PC-9 (cell line): ENCODE measurements around the gene SIRT1. TPM values are rescaled to one million over a fixed set of nuclear protein-coding genes. Genes with fewer than 3 reads are reported as not detected.
"Not testable (repeated sequence)": the region's sequence is repeated elsewhere in the genome, so short reads cannot be mapped to it uniquely, and the experiment has no call there.

Experiments used
- Bru-seq: library from RNA; stranded (reverse); fragments of 400-500 nt; gene quantifications from one replicate; lab custom pipeline; 2021; lab: Mats Ljungman, UMichigan
- BruChase-seq, 2 experiments: library from RNA; stranded (reverse); fragments of 400-500 nt; gene quantifications; one replicate each; lab custom pipeline; 2021; lab: Mats Ljungman, UMichigan
- BruUV-seq: library from RNA; stranded (reverse); fragments of 400-500 nt; replicated peaks from 2 replicates; lab custom pipeline; 2021; lab: Mats Ljungman, UMichigan
- CTCF ChIA-PET: fragments of 300-600 bp; sonication (Branson Sonifier 250); formaldehyde crosslinking; loops from one replicate; lab custom pipeline; 2022; ENCODE audit warnings: antibody characterized with exemption; lab: Charles Lee
- POLR2A ChIA-PET: fragments of 300-600 bp; sonication (Branson Sonifier 250); formaldehyde crosslinking; loops from one replicate; lab custom pipeline; 2022; ENCODE audit warnings: antibody characterized with exemption; ENCODE audit not compliant: unreplicated experiment; lab: Charles Lee
- DNase-seq, 2 experiments: peaks; one replicate each; pipeline versions ENCODE4 v3.0.0 to v3.0.0-alpha.2; 2015 to 2022; ENCODE audit warnings: mixed read lengths in 1 of 2
- H2AFZ ChIP-seq: fragments of 200-600 bp; sonication (generic); 2 replicates; pipeline ENCODE4 v1.8.1; 2017; ENCODE audit warnings: antibody characterized with exemption
- H3F3A ChIP-seq: fragments of 200-600 bp; sonication (generic); 2 replicates; pipeline ENCODE4 v1.8.1; 2017; ENCODE audit warnings: antibody characterized with exemption, mild to moderate bottlenecking, low read depth; ENCODE audit not compliant: insufficient read depth
- H3K27ac ChIP-seq: fragments of 200-600 bp; sonication (generic); 2 replicates; pipeline ENCODE4 v1.6.1; 2016; ENCODE audit warnings: mixed run types
- H3K27me3 ChIP-seq: fragments of 200-600 bp; sonication (generic); 2 replicates; pipeline ENCODE4 v1.6.1; 2016; ENCODE audit warnings: low read depth, mixed run types; ENCODE audit not compliant: insufficient read depth
- H3K36me3 ChIP-seq: fragments of 200-600 bp; sonication (generic); 2 replicates; pipeline ENCODE4 v1.6.1; 2016; ENCODE audit warnings: low read depth, mixed run types
- H3K4me1 ChIP-seq: fragments of 200-600 bp; sonication (generic); replicated peaks from 2 replicates; pipeline ENCODE4 v1.6.1; 2016; ENCODE audit warnings: mixed run types; ENCODE audit not compliant: insufficient read depth
- H3K4me2 ChIP-seq: fragments of 200-600 bp; sonication (generic); 2 replicates; pipeline ENCODE4 v1.6.1; 2017; ENCODE audit warnings: mixed run types
- H3K4me3 ChIP-seq: fragments of 200-600 bp; sonication (generic); 2 replicates; pipeline ENCODE4 v1.6.1; 2016; ENCODE audit warnings: mixed run types
- H3K79me2 ChIP-seq: fragments of 200-600 bp; sonication (generic); 2 replicates; pipeline ENCODE4 v1.6.1; 2017; ENCODE audit warnings: low read depth, mixed run types
- H3K9me2 ChIP-seq: fragments of 200-600 bp; sonication (generic); 2 replicates; pipeline ENCODE4 v1.8.1; 2017; ENCODE audit warnings: mild to moderate bottlenecking; ENCODE audit not compliant: insufficient read depth
- H3K9me3 ChIP-seq: fragments of 200-600 bp; sonication (generic); 2 replicates; pipeline ENCODE4 v1.8.1; 2016; ENCODE audit warnings: low read depth; ENCODE audit not compliant: insufficient read depth
- H4K20me1 ChIP-seq: fragments of 200-600 bp; sonication (generic); 2 replicates; pipeline ENCODE4 v1.8.1; 2017; ENCODE audit not compliant: insufficient read depth
- CTCF ChIP-seq: fragments of 200-600 bp; sonication (generic); conservative IDR thresholded peaks from 2 replicates; pipeline ENCODE4 v1.6.1; 2017; ENCODE audit warnings: mixed run types, antibody characterized with exemption, mild to moderate bottlenecking, moderate library complexity
- EZH2 ChIP-seq: fragments of 200-600 bp; sonication (generic); IDR thresholded peaks from 2 replicates; pipeline ENCODE4 v1.8.0; 2017; ENCODE audit warnings: antibody characterized with exemption, low read depth
- intact Hi-C: fragments of 100-400 bp; cut with micrococcal nuclease; formaldehyde crosslinking; loops from one replicate; pipeline ENCODE4 v1.10.0; 2022; ENCODE audit not compliant: unreplicated experiment
- long read RNA-seq: library from polyadenylated mRNA; stranded (forward); transcript quantifications from one replicate; pipeline ENCODE4 v2.0.0, GENCODE V29; 2022
- total RNA-seq: library from RNA; stranded (reverse); gene quantifications from 2 replicates; pipeline ENCODE4 v1.2.3, GENCODE V29; 2021

Gene SIRT1
- 15.8 and 17.2 TPM in 2 replicates for total RNA-seq
- Bru-seq, nascent RNA = percentile 86 among the genes with signal in this experiment
- BruChase-seq, experiment 1, labeled RNA remaining after a 2-hour chase = percentile 85 among the genes with signal in this experiment
- percentile 83 among the genes with signal in this experiment for BruChase-seq, experiment 2, labeled RNA remaining after a 6-hour chase
- long read RNA-seq, full-length matches to known transcripts = 14 of 20 reads
- long read RNA-seq, partial matches to known transcripts = 0 of 20 reads
- long read RNA-seq, other reads (novel, unspliced or antisense) = 6 of 20 reads

GRCh38 chr10:67884313-67884841, at the start of gene SIRT1:
SIRT1 (plus strand) TSS chr10:67884656; CDS start chr10:67884722, 66 bp downstream.
- no TSS peak for BruUV-seq
- H3K79me2 ChIP-seq = peaks cover 38% of the 10 kb centered on the region
- H3K27me3 ChIP-seq = no peaks in the 10 kb centered on the region
- no peaks in the 10 kb centered on the region for H3K9me2 ChIP-seq
- H2AFZ ChIP-seq = peak within 1 kb of the TSS; percentile 92
- peak within 1 kb of the TSS; percentile 80 for H3K4me2 ChIP-seq
- H3K36me3 ChIP-seq = peaks cover 25% of the 10 kb centered on the region
- H3K4me1 ChIP-seq = peaks cover 17% of the 10 kb centered on the region
- H3K27ac ChIP-seq = peak within 1 kb of the TSS; percentile 63
- intact Hi-C loops = no loop called here
- no peak for TF ChIP-seq CTCF
- TF ChIP-seq EZH2 = no peak
- peak within 1 kb of the TSS; percentile 70 for H3K4me3 ChIP-seq
- POLR2A ChIA-PET = interaction anchor here (0.6 to 0.7 kb wide), 5 partner anchors 110 to 444 kb away, joined by 4 to 9 read pairs (median 7); no protein-coding TSS in a partner anchor
- no peaks in the 10 kb centered on the region; the same call in 1 of the 2 replicates for H4K20me1 ChIP-seq
- no peaks in the 10 kb centered on the region for H3K9me3 ChIP-seq
- H3F3A ChIP-seq = peaks cover 15% of the 10 kb centered on the region; the same call in 1 of the 2 replicates
- peak; percentile 75 to 98 for DNase-seq
- CTCF ChIA-PET = interaction anchor here (0.6 to 1.0 kb wide), 3 partner anchors 29 to 329 kb away, joined by 4 to 11 read pairs (median 6); no protein-coding TSS in a partner anchor

- H3K79me2 ChIP-seq = not testable (repeated sequence)
Measured at GRCh38 chr10:67835541-67836394, 48.7 kb upstream of the SIRT1 start.

GRCh38 chr10:67836488-67836887, 48.0 kb upstream of the SIRT1 start:
- Histone ChIP-seq H3K4me1 (no peaks in the 10 kb centered on the region), H3K4me2 (no peak overlapping the region), H3K27ac (no peak overlapping the region), H3K27me3 (no peaks in the 10 kb centered on the region), H3F3A (no peaks in the 10 kb centered on the region), H3K36me3 (no peaks in the 10 kb centered on the region), H3K79me2 (no peaks in the 10 kb centered on the region), H3K4me3 (no peak overlapping the region), H3K9me2 (no peaks in the 10 kb centered on the region), H2AFZ (no peak overlapping the region), H3K9me3 (no peaks in the 10 kb centered on the region), H4K20me1 (no peaks in the 10 kb centered on the region)
- TF ChIP-seq EZH2 = no peak
- no peak for TF ChIP-seq CTCF
- POLR2A ChIA-PET = interaction anchor here (0.6 kb wide), 2 partner anchors 32 to 496 kb away, joined by 5 to 6 read pairs; partner anchors contain the start of gene HNRNPH3
- BruUV-seq = no TSS peak
- DNase-seq = no peak
- intact Hi-C loops = no loop called here
- CTCF ChIA-PET = no interaction called here

More at GRCh38 chr10:67835541-67836394, 48.7 kb upstream of the SIRT1 start:
- BruUV-seq, H3K4me2 ChIP-seq, H4K20me1 ChIP-seq, H2AFZ ChIP-seq, H3K4me3 ChIP-seq, H3K9me3 ChIP-seq, H3K27ac ChIP-seq, H3F3A ChIP-seq, POLR2A ChIA-PET, intact Hi-C loops, H3K4me1 ChIP-seq, H3K27me3 ChIP-seq, H3K9me2 ChIP-seq, CTCF ChIA-PET, H3K36me3 ChIP-seq, DNase-seq: not testable (repeated sequence)
